Stimulated activated CD4-positive, alpha-beta T cell treated with anti-CD3 and anti-CD28 coated beads, TNF-alpha, amount 100 ng/mL, for 24 hours (primary cell): ENCODE results near the gene RRP1.
"Not testable (repeated sequence)": the region's sequence is repeated elsewhere in the genome, so short reads cannot be mapped to it uniquely, and the experiment has no call there.

Source experiments
- DNase-seq, 3 experiments: peaks; one replicate each; pipeline ENCODE4 v3.0.0-alpha.2; 2020; ENCODE audit warnings: low read depth in 3 of 3

The RRP1 gene

GRCh38 chr21:43835861-43836260 is 46.5 kb downstream of the RRP1 start:
- no peak for DNase-seq

DNA sequence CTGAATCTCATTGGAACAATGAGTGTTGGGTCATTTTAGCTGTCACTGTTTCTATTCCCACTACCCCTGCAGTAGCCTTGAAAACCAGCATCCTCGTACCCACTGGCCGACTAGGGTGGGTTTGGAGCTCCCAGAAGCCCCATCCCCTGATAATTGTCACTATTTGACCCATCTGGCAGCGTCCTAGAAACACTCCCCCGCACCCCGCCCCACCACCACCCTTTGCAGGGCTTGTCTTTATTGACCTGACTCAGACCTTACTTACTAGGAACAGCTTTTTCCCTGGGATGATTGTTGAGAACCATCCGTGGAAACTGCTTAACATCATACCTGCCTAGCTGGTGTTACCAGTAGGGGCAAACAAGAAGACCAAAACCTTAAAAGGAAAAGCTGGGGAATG is 47.2 kb downstream of the RRP1 start:
- DNase-seq, result no peak

- no peak for DNase-seq
Observed at GRCh38 chr21:43840259-43840658, 50.9 kb downstream of the RRP1 start.

DNA sequence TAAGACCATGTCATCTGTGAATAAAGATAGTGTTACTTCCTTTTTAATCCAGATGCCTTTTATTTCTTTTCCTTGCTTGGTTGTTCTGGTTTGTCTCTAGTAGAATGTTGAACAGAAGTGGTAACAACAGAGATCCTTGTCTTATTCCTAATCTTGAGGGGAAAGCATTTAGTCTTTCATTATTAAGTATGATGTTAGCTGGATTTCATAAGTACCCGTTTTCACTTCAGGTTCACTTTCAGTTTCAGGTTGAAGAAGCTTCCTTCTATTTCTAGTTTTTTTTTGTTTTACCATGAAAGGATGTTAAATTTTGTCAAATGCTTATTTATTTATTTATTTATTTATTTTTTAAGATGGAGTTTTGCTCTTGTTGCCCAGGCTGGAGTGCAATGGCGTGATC is 53.4 kb downstream of the RRP1 start:
- no peak for DNase-seq

DNA sequence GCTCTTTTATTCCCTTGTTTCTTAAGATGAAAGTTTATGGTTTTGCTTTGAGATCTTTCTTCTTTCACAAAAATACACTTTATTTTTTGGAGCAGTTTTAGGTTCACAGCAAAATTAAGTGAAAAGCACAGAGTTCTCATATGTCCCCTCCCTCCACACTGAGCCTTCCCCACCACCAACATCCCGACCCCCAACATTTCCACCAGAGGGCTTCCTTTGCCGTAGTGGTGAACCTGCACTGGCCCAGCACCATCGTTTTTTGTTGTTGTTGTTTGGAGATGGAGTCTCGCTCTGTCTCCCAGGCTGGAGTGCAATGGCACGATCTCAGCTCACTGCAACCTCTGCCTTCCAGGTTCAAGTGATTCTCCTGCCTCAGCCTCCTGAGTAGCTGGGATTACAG is 55.5 kb downstream of the RRP1 start:
- not testable (repeated sequence) for DNase-seq

DNA sequence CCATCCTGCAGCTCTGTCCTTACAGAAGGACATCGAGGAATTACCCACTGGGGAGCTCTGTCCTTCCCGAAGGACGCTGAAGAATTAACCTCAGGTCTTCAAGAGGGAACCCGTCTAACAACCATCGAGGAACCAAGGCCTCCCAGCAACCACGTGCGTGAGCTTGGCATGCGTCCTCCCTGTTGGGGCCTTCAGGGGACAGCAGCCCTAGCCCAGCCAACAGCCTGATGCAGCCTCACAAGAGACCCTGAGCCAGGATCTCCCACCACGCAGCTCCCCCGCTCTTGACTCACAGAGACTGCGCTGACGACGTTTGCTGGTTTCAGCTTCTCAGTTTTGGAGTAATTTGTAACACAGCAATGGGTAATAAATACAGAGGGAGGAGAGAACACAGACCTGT is 56.0 kb downstream of the RRP1 start:
- DNase-seq, result no peak

DNA sequence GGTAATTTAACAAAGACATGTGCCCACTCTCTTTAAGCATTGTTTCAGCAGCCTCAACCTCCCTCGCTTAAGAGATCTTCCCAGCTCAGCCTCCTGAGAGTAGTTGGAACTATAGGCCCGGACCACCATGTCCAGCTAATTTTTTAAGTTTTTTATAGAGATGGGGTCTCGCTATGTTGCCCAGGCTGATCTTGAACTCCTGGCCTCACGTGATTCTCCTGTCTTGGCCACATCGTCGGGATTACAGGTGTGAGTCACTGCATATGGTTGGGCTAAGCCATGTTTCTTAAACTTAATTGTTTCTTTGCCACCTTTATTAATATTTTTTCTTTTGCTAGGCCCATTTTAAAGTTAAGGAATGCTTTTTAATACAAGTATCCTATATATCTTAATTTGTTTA is 57.1 kb downstream of the RRP1 start:
- DNase-seq, result no peak

DNA sequence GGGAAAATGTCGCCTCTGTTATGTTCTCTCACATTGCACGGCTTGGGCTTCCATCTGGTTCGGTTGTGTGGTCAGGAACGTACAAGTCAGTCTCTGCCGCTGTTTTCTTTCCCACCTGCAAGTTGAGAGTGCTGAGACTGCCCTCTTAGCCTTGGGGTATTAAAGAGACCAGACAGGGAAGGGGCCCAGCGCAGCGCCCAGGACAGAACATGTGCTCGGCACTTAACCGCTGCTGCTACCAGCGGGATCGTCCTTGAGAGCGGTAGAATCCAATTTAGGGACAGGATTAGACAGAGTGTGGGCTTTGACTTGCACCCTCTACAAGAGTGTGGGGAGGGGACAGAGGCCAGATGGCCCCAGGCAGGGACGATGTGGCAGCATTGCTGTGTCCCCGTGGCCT is 57.9 kb downstream of the RRP1 start:
- no peak for DNase-seq

GRCh38 chr21:43848771-43849170 is 59.4 kb downstream of the RRP1 start:
- no peak for DNase-seq

- DNase-seq, result no peak
Observed at GRCh38 chr21:43849532-43850299, 60.3 kb downstream of the RRP1 start.

DNA sequence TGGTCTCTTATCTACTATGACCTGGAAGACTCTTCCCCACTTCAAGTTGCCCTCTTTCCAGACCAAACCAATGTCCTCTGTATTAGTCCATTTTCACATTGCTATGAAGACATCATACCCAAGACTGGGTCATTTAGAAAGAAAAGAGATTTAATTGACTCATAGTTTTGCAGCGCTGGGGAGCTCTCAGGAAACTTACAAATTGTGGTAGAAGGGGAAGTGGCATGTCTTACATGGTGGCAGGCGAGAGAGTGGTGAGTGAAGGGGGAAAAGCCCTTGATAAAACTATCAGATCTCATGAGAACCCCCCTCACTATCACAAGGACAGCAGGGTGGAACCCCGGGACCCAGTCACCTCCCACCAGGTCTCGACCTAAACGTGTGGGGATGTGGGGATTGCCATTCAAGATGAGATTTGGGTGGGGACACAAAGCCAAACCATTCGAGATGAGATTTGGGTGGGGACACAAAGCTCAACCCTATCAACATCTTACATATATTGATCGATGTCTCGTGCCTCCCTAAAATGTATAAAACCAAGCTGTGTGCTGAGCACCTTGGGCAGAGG is 61.4 kb downstream of the RRP1 start:
- DNase-seq, result no peak

- DNase-seq, result no peak
Observed at GRCh38 chr21:43851593-43851992, 62.2 kb downstream of the RRP1 start.

DNA sequence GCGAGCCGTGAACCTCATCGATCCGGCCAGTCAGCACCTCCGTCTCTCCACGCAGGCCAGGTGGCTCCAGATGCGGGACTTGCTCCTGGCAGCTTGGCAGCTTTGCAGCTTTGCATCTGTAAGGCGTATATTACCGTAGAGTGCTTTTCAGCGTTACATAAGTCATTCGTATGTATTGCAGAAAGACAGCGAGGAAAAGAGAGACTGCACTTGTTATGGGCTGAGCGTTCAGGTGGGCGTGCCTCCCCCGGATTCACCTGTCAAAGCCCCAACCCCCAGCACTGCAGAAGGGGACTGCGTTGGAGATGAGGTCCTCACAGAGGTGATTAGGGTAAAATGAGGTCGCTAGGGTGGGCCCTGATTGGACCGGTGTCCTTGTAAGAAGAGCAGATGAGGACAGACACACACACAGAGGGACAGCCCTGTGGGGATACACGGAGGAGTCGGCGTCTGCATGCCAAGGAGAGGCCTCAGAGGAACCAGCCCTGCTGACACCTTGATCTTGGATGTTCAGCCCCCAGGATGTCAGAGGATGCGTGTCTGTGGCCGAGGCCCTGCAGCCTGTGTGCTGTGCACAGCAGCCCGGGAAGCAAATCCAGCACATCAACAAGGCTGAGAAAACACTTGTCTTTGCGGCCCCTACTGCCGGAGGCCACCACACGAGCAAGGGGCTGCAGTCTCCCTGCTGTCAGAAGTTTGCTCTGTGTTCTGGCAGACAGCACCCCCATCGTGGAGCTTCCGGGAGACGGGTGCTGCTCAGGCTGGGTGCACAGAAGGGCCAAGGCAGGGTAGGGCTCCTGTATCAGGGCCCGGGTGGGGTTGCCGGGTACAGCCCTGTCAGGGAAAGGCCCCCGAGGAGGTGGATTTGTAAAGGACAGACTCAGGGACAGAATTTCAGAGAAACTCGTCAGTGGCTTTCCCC is 64.7 kb downstream of the RRP1 start:
- DNase-seq, result no peak
